Sigmoid colon (tissue), 7 donors: ENCODE results near the gene UBE2E2. TPM values are rescaled to one million over a fixed set of nuclear protein-coding genes. Genes with fewer than 3 reads are reported as not detected.

ENCODE experiments used
- DNase-seq: peaks from one replicate; pipeline ENCODE4 v3.0.0-alpha.2; 2019
- H3K27ac ChIP-seq, 4 donors: fragments of 200-600 bp; sonication (generic); one replicate each; pipeline ENCODE4 v1.5.1; 2016 to 2019; ENCODE audit warnings: mild to moderate bottlenecking in 1 of 4
- H3K27me3 ChIP-seq, 3 donors: fragments of 200-600 bp; sonication (generic); one replicate each; pipeline ENCODE4 v1.5.1; 2019; ENCODE audit warnings: mild to moderate bottlenecking in 1 of 3
- H3K36me3 ChIP-seq, 4 donors: fragments of 200-600 bp; sonication (generic); one replicate each; pipeline ENCODE4 v1.5.1; 2016 to 2019
- H3K4me1 ChIP-seq, 4 donors: fragments of 200-600 bp; sonication (generic); one replicate each; pipeline ENCODE4 v1.5.1; 2017 to 2019
- H3K4me3 ChIP-seq, 4 donors: fragments of 200-600 bp; sonication (generic); one replicate each; pipeline ENCODE4 v1.5.1; 2017 to 2019; ENCODE audit warnings: mild to moderate bottlenecking in 2 of 4, moderate library complexity in 1 of 4
- H3K9me3 ChIP-seq, 4 donors: fragments of 200-600 bp in 3 of 4; sonication (generic) in 3 of 4; one replicate each; pipeline versions ENCODE4 v1.5.1 to v1.6.1; 2013 to 2019
- CTCF ChIP-seq, 4 experiments: fragments of 450-650 bp in 3 of 4; fragments of 200-600 bp in 1 of 4; IDR thresholded peaks; one replicate each; pipeline ENCODE4 v1.5.1; 2016 to 2019; ENCODE audit warnings: antibody characterized with exemption in 4 of 4, mild to moderate bottlenecking in 3 of 4, moderate library complexity in 2 of 4
- EP300 ChIP-seq, 4 donors: sonication (generic); formaldehyde crosslinking; IDR thresholded peaks; one replicate each; pipeline ENCODE4 v1.6.1; 2017; ENCODE audit warnings: antibody characterized with exemption in 4 of 4
- POLR2A ChIP-seq, 2 donors: fragments of 450-650 bp; IDR thresholded peaks; one replicate each; pipeline ENCODE4 v1.6.1; 2016; ENCODE audit warnings: antibody characterized with exemption in 2 of 2, mild to moderate bottlenecking in 2 of 2, moderate library complexity in 2 of 2
- POLR2AphosphoS5 ChIP-seq, 4 donors: sonication (generic); formaldehyde crosslinking; IDR thresholded peaks; one replicate each; pipeline ENCODE4 v1.6.1; 2017; ENCODE audit warnings: antibody characterized with exemption in 4 of 4
- WGBS, 2 donors: extraction: QIAGEN DNeasy Blood & Tissue Kit; methylation state at CpG; one replicate each; pipeline ENCODE4 v1.1.7; 2013; 5-methylcytosine and 5-hydroxymethylcytosine counted together
- intact Hi-C: fragments of 100-400 bp; cut with DNase I; formaldehyde crosslinking; loops from one replicate; pipeline ENCODE4 v1.15.1; 2023
- polyA plus RNA-seq, 3 donors: library from polyadenylated mRNA; stranded (reverse); fragments of 200-250 nt; gene quantifications; one replicate each; pipeline ENCODE4 v1.2.3, GENCODE V29; 2013
- total RNA-seq, 4 donors: library from RNA; depleted of rRNA; stranded (reverse); fragments of >200 nt; gene quantifications; one replicate each; pipeline ENCODE4 v1.1.0, GENCODE V29; 2016
- donor health status: healthy with polysubstance abuse.
- donor health status: Bipolar disorder and iron deficiency.
- donor health status: healthy.

Gene UBE2E2
- total and polyA plus RNA-seq, 7 donors: 3.7 to 135 (median 34.6) TPM

GRCh38 chr3:23189187-23189586, 13.9 kb upstream of the UBE2E2 start:
- DNase-seq: no peak
- Histone ChIP-seq H3K4me3 (no peak overlapping the region), H3K27ac (no peak overlapping the region), H3K27me3 (no peaks in the 10 kb centered on the region), H3K9me3 (no peaks in the 10 kb centered on the region), H3K4me1 (no peaks in the 10 kb centered on the region), H3K36me3 (no peaks in the 10 kb centered on the region)
- 20 to 21% methylated on average over 1 of the region's 1 CpG for WGBS, 2 donors
- intact Hi-C loops: no loop called here
- TF ChIP-seq CTCF (IDR thresholded peaks at IDR 0.05) (no peak), POLR2A (IDR thresholded peaks at IDR 0.05) (no peak), EP300 (IDR thresholded peaks at IDR 0.05) (no peak), POLR2AphosphoS5 (IDR thresholded peaks at IDR 0.05) (no peak)

GRCh38 chr3:23192816-23193215, 10.3 kb upstream of the UBE2E2 start:
- intact Hi-C loops: no loop called here
- Histone ChIP-seq H3K9me3 (no peaks in the 10 kb centered on the region), H3K27ac (no peak overlapping the region), H3K36me3 (no peaks in the 10 kb centered on the region), H3K27me3 (no peaks in the 10 kb centered on the region), H3K4me3 (no peak overlapping the region), H3K4me1 (no peaks in the 10 kb centered on the region)
- TF ChIP-seq POLR2AphosphoS5 (IDR thresholded peaks at IDR 0.05) (no peak), EP300 (IDR thresholded peaks at IDR 0.05) (no peak), POLR2A (IDR thresholded peaks at IDR 0.05) (no peak), CTCF (IDR thresholded peaks at IDR 0.05) (no peak)
- DNase-seq: no peak
- 17 to 53% methylated on average over 2 of the region's 2 CpGs for WGBS, 2 donors

- TF ChIP-seq POLR2AphosphoS5 (IDR thresholded peaks at IDR 0.05) (no peak), POLR2A (IDR thresholded peaks at IDR 0.05) (no peak), EP300 (IDR thresholded peaks at IDR 0.05) (no peak), CTCF (IDR thresholded peaks at IDR 0.05) (no peak)
- WGBS, 2 donors: 87 to 92% methylated on average over 3 of the region's 3 CpGs
- no peak for DNase-seq
- H3K36me3 ChIP-seq: no peaks in the 10 kb centered on the region
- H3K4me1 ChIP-seq: peaks cover 0 to 5% (median 2%) of the 10 kb centered on the region in 4 donors
- H3K27me3 ChIP-seq: no peaks in the 10 kb centered on the region
- intact Hi-C loops: no loop called here
- no peaks in the 10 kb centered on the region for H3K9me3 ChIP-seq
- H3K4me3 ChIP-seq: no peak overlapping the region
- H3K27ac ChIP-seq: no peak overlapping the region
Observed at GRCh38 chr3:23193831-23194230, 9.3 kb upstream of the UBE2E2 start.

- intact Hi-C loops: no loop called here
- Histone ChIP-seq H3K4me1 (peaks cover 0 to 12% (median 8%) of the 10 kb centered on the region in 4 donors), H3K4me3 (no peak overlapping the region), H3K27me3 (no peaks in the 10 kb centered on the region), H3K9me3 (no peaks in the 10 kb centered on the region), H3K36me3 (no peaks in the 10 kb centered on the region), H3K27ac (peak overlapping the region in 1 of 4 donors; percentile 40)
- 79 to 90% methylated on average over 4 of the region's 4 CpGs for WGBS, 2 donors
- TF ChIP-seq EP300 (IDR thresholded peaks at IDR 0.05) (no peak), POLR2AphosphoS5 (IDR thresholded peaks at IDR 0.05) (no peak), POLR2A (IDR thresholded peaks at IDR 0.05) (no peak), CTCF (IDR thresholded peaks at IDR 0.05) (no peak)
- DNase-seq: no peak
Observed at GRCh38 chr3:23198801-23199200, 4.3 kb upstream of the UBE2E2 start.

- Histone ChIP-seq H3K4me1 (peaks cover 0 to 19% (median 13%) of the 10 kb centered on the region in 4 donors), H3K36me3 (no peaks in the 10 kb centered on the region), H3K4me3 (no peak overlapping the region), H3K27me3 (no peaks in the 10 kb centered on the region), H3K27ac (no peak overlapping the region), H3K9me3 (no peaks in the 10 kb centered on the region)
- no peak for DNase-seq
- TF ChIP-seq EP300 (IDR thresholded peaks at IDR 0.05) (no peak), POLR2A (IDR thresholded peaks at IDR 0.05) (no peak), CTCF (IDR thresholded peaks at IDR 0.05) (no peak), POLR2AphosphoS5 (IDR thresholded peaks at IDR 0.05) (no peak)
- WGBS, 2 donors: 76 to 87% methylated on average over 5 of the region's 5 CpGs
- intact Hi-C loops: loop anchor here (5.0 to 10.0 kb wide), 4 partner anchors 82 to 485 kb away; no protein-coding TSS in a partner anchor
Observed at GRCh38 chr3:23199649-23200048, 3.5 kb upstream of the UBE2E2 start.
